Astrocyte (in vitro differentiated cells and primary cell): ENCODE results near the gene UNC93A.
"Not testable (repeated sequence)": the region's sequence is repeated elsewhere in the genome, so short reads cannot be mapped to it uniquely, and the experiment has no call there.

ENCODE experiments used
- CTCF ChIP-seq: IDR thresholded peaks from 2 replicates; pipeline ENCODE4 v1.5.1; 2011; ENCODE audit warnings: low read depth, mild to moderate bottlenecking, inconsistent platforms, low read length, moderate library complexity; ENCODE audit not compliant: insufficient read depth
- EZH2 ChIP-seq: IDR thresholded peaks from 2 replicates; pipeline ENCODE4 v1.6.1; 2012; ENCODE audit warnings: mild to moderate bottlenecking, low read length, inconsistent platforms; ENCODE audit not compliant: insufficient read depth

- TF ChIP-seq CTCF, EZH2: not testable (repeated sequence)
These were observed 27.7 kb downstream of the UNC93A start for GRCh38 chr6:167318856-167319255.
